Cerebellar cortex (tissue), 1 donor: ENCODE data around the gene TLR9.

Experiments used
- DNase-seq: peaks from one replicate; pipeline ENCODE4 v3.0.0-alpha.2; 2015; ENCODE audit warnings: low spot score

Gene TLR9

DNA sequence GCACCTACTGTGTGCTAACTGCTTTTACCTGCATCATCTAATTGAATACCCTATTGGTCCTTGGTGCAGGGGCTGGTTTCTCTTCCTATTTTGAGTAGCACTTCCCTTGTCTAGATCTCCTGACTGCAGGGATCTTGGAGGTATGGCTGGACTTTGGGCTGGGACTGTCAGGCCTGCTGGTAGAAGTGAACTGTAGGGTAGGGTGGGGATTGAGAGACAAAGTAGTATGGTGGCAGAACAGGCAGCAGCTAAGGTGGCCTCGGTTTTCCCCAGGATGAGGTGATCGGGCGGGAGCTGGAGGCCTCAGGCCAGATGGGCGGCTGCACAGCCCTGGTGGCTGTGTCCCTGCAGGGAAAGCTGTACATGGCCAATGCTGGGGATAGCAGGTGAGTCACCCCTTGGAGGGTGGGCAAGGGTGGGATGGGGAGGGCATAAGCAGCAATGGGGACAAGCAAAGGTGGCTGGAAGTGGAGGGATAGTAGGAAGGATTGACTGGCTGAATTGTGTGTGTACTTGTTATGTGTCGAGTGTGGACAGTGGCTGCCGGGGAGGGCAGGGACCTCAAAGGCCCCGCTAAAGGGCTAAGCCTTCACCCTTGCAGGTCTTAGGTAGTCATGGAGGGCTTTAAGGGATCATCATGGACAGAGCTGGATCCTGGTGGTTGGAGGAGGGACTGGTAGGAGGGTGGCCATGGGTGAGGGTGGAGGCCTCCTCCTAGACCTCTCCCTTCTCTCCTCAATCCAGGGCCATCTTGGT, 22.1 kb upstream of the TLR9 start:
- DNase-seq, result no peak

DNA sequence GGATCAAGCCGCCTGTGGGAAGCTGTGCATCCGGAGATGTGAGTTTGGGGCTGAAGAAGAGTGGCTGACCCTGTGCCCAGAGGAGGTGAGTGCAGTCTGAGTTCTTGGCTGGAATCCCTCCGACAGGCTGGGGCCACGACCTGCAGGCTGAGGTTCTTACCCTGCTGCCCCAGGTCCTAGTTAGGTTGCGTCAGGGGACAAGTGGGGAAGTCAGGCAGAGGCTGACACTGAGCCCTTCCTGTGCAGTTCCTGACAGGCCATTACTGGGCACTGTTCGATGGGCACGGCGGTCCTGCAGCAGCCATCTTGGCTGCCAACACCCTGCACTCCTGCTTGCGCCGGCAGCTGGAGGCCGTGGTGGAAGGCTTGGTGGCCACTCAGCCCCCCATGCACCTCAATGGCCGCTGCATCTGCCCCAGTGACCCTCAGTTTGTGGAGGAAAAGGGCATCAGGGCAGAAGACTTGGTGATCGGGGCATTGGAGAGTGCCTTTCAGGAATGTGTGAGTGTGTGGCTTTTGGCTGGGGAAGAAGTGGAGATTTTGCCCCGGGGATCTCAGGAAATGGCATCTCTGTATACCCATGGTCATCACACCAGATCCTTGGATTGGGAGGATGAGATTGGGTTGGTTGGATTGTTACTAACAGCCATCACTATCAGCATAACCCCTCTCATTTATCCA, 21.4 kb upstream of the TLR9 start:
- no peak for DNase-seq

DNA sequence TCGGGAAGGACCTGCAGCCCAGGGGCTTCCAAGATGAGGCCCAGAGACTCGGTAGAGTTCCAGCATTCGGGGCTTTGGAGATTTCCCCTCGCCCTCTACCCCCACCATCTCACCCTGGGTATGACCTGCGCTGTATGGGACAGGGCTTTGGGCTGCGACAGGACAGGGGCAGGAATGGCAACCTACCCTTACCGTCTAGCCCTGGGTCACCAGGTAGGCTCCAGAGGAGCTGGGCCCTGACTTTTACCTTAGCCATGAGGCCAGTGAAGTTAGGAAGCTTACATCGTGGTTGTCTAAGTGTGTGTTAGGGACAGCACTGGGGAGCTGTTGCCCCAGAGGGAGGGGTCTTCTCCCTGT, 20.8 kb upstream of the TLR9 start:
- DNase-seq, result no peak

DNA sequence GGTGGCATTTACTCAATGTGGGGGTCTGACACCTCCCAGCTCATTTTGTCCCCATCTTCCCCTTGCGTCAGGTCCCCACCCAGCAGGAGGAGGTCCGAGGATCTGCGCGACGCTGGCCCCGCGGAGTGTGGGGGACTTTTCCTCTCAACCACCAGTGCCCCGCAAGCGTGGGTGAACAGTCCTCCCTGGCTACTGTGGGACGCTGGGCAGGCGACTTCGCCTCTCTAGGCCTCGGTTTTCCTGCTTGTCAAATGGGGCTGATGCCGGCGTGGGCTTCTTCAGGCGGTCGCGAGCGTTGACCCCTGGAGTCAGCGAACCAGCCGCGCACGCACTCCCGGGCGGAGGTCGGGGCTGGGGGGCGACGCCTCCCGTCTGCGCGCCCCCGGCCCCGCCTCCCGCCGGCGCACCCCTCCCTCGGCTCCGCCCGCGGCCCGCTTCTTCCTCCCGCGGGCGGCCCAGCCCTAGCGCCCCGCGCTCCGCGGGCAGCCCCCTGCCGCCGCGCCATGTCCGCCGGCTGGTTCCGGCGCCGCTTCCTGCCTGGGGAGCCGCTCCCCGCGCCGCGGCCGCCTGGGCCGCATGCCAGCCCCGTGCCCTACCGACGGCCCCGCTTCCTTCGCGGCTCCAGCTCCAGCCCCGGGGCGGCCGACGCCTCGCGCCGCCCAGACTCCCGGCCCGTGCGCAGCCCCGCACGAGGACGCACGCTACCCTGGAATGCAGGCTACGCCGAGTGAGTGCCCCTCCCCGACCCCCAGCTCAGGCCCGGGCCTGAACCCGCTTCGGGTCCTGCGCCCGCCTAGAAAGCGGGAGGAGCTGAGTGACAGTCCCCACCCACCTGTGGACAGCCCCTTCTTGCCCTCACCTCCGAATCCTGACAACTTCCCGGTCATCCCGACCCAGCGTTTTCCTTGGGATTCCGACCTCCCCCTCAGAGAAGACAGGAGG, 20.1 kb upstream of the TLR9 start, which contains the start of gene PPM1M:
TSS of gene PPM1M (plus strand) at position 438 of the 942 bp plus-strand sequence. CDS start at position 504, 66 bp downstream.
- no peak for DNase-seq

DNA sequence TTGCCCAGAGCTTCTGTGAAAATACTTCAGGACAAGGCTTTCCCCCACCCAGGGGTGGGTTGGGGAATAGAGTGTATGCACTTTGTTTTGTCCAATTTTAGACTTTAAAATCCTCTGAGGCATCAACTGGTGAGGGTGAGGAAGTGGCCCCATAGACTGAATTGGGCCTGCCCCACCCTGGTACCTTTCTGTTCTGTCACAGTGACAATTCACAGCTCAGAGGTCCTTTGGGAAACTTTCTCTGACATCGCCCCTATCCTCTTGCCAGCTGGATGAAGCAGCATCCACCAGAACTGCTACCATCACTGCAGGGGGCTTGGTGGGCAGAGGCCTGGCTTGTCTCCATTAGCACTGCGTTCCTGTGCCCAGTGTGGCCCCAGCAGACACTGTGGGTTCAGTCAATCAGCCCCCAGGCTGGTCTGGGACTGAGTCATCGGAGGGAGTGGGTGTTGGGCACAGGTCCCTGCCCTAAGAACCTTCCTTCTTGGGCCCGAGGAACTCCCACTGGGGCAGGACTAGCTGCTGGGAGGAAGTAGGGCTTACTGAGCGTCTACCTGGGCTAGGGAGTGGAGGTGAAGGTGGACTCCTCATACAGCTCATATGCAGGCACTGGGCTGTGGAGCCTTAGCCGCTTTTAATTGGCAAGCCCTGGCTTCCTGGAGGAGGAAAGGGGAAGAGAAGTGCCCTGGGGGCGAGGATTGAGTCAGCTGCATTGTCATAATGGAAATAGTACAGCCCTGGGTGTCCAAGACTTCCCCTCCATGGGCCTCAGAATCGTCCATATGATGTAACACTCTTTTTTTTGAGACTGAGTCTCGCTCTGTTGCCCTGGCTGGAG, 18.6 kb upstream of the TLR9 start:
- DNase-seq, result no peak

DNA sequence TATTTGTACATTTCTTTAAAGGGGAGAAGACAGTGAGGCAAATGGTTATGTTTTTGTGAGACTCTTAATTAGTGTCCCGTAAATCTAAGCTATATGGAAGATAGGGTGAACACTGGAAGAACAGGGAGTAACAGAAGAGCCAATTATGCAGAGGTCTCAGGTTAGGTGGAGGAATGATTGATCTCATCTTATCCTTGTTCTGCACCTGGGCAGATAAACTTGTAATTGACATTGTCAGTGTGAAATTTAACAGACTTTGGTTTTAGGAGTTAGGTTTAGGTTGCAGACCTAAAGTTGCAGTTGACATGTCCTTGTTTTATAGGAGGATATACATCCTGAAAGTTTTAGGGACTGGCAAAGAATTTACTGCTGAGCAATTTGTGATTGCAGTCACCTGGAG, 16.6 kb upstream of the TLR9 start:
- DNase-seq, result no peak

DNA sequence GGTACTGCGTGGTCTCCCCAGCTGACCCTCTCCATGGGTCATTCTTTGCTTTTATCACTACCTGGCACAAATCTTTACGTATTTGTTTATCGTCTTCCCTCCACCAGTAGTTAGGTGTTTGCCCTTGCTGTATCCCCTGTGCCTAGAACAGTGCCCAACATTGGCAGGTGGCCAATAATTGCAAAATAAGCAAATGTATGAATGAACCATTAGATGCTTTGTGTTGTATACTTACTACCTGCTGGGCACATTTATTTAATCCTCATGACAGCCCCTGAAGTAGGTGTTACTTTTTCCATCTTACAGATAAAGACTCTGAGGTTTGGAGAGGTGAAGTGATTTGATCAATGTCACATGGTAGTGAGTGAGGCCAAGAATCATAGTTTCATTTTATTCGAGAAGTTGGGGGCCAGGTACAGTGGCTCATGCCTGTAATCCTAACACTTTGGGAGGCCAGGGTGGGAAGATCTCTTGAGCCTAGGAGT, 15.5 kb upstream of the TLR9 start:
- no peak for DNase-seq

DNA sequence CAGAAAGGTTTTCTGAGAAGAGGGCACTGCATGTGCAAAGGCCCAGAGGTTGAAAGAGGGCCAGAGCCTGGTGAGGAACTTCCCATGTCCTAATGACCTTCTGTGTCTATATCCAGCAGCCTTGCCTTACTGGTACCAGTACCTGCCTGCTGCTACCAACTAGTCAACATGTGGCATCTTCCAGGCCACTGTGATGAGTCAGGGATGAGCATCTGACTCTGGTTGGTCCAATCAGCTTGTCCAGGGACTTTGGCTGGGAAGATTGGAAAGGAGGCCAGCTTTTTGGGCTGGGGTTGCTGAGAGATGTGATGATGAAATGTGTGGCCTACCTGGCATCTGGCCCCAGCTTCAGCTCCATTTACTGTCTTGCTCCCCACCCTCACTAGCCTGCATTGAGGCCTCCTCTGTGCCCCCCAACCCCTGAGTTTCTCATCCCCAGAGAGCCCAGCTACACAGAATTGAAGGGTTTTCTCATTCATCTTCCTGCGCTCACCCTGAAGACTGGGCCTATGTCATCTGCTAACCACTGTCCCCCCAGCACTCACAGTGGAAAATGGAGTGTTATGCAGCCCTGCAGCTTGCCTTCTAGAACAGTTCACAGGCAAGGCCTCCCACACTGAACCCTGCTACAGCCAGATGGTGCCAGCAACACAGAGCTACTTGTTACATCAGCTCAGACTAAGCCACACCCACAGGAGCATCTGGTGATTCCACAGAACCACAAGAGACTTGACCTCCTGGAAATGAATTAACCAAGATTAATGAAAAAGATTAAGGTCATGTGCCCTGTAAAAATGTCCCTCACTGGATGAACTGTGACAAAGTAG, 14.8 kb upstream of the TLR9 start:
- DNase-seq, result peak; percentile 67

DNA sequence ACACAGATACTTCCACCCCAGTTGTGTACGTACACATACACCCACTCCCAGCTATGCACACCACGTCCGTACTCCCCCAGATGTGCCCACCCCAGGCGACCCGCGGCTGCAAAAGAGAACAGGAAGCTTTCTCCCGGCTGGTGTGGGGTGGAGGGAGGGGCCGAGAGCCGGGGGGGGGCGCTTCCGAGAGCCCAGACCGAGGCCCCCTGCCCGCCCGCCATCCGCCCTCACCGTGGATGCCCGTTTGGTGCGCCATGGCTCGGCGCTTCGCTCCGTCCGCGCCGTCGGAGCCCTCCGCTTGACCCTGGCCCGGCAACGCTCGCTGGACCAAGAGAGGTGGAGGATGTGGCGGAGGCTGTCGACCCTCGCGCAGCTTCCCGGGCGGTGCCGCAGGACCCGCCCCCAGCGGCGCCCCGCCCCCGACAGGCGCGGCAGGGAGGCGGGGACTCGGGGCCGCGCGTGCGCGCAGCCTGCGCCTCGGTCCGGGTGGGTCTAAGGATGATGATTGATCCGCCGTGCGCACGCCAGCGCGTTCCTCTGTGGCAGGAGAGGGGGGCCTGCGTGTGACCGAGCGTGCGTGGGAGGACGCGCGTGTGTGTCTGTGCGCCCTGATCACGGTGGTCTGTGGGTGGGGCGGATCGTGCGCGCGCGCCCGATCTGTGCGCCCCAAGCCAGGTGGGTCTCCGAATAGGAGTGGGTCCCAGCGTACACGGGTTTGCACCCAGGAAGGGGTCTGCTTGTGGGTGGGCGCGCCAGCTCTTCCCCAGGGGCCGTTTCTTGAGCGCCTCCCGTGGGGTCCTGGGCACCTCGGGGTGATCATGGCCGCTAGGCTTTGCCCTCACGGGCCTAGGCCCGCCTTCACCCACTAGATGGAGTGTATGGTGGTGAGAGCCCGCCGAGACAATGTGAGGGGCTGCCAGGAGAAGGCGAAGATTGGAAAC, 13.6 kb upstream of the TLR9 start, which contains the start of gene TWF2:
TSS of gene TWF2 (minus strand) at position 398 of the 941 bp plus-strand sequence. CDS start at position 256, 142 bp downstream.
- DNase-seq, result peak; percentile 71

DNA sequence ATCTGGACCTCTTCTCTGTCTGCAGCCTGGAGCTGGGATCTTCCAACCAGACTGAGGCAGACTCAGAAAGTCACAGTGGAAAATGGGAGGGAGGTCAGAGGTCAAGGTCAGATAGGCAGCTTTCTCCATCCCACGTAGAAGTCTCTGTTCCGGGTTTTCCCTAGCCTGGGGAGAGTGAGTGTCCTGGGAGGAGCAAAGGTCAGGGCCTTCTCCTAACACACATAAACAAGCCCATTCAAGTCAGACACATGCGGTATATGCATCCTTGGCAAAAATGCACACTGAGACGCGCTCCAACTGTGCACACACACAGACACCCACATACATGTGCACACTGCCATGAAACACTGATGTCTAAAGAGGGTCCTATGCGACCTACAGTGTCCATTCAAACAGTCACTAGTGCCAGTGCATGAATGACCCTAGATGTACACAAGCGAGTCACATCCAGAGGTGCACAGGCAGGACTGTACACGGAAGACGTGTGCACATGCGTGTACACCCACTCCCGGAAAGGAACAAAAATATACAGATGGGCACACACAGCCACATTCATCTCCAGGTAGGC, 12.8 kb upstream of the TLR9 start:
- no peak for DNase-seq

DNA sequence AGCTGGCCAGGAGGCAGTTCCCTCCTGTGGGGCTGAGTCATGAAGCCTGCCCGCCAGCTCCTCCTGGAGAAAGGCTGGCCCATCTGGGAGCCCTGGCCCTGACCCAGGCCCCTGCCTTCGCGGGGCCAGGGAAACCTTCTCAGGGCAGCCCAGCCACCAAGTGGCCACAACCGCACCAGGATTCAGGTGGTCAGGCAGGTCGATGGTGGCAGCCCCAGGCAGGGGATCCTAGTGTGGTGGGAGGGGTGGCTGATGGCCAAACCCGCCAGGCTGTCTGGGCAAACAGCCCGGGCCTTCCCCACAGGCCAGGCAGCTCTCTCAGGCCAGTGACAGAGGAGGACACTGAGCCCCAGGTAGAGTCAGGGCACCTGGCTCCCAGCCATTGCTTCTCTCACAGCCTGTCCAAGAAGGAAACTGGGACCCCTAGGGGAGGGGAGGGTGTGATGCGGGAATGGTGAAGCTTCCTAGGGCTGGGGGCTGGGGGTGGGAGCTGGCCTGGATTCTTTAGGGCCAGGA, 12.3 kb upstream of the TLR9 start:
- peak; percentile 92 for DNase-seq

DNA sequence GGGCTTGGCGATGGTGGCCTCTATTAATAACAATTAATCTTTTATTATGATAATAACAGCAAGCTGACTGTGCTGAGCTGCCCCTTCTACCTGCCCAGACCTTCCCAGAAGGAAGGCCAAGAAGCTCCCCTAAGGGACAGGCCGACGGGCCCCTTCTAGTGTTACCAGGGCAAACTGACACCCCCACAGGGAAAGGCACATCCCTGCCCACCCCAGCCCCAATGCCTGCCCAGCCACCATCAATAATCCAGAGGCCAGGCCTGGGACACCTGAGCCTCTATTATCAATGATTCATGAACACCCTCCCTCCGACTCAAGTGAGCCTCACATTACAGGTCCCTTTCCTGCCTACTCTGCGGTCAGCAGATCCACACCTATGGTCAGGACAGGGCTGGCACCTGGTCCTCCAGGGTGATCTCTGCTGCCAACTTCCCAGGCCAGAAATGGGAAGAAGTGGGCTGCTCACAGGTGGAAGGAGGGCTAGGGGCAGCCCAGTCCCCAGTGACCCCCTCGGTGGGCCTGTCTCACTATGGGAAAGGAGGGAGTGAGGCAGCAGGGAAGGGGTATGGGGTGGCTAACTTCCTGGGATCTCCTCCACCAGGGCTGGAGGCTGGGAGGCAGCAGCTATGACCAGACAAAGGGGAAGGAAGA, 11.7 kb upstream of the TLR9 start:
- DNase-seq, result no peak

DNA sequence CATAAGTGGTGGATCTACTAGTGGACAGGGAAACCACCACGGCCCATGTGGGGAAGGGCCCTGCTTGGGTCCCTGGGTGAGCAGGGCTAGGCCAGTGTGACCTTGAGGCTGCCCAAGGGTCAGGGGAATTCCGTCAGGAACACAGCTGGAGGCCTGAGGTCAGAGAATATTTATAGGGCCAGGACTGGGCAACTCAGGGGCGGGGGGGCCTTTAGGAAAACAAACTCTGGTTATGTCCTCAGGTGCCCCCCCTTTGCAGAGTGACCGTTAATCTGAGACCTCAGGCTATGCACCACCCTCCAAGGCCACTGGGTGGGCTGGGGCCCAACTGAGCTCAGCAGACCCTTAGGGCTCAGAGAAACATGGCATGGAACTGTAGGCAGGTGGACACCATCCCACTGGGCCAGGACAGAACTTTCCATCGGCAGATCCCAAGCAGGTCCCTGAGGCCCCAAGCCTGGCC, 11.0 kb upstream of the TLR9 start:
- no peak for DNase-seq

DNA sequence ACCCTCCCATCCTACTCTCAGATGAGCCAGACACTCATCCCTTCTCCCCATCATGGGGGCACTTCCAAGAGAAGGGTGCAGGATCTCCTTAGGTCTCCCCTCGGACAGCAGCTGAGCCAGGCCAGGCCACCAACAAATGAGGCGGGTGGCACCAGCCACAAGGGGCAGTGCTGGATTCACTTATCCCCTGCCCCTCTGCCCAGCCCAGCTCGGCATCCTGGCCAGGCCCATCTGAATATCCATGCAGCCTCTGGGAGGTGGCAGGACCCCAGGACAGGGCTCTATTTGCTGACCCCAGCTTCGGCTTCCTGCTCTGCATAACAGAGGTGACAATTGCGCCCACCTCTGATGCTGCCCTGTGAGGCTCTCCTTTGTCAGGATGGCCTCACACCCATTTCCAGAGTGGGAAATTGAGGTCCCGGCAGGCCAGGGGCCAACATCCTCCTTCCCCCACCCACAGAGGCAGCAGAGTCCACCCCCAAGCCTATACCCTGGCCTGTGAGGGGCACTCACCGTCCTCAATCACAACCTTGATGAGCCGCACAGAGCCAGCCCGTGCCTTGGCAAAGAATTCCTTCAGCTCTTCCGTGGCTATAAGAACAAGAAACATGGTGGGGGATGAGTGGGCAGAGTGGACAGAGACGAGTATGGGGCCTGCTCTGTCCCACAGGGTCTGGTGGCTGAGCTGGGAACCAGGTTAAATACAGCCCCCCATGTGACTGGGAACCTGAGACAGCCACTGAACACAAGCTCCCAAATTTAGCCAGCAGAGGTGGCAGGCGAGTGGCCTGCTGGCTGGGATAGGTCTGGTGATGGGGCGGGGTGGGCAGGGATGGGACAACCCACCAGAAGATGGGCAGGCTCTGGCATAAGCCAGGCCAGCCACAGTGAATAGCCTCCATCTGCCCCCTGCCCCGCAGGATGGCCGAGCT, 9.3 kb upstream of the TLR9 start:
- no peak for DNase-seq

DNA sequence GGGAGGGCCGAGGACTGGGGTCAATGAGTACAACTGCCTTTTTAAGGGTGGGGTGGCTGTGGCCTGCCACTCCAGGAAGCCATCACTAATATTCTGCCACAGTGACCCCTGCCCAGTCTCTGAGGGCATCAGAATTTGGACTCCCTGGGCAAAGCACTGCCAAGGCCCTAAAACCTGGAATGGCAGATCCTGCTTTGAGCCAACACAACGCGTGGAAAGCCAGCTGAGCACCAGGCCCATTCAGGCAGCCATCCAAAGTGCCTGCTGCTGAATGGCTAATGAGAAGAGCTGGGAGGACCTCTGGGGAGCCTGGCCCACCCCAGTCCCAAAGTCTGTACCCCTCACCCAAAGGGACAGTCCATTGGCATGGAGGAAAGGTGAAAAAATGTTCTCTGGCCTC, 8.5 kb upstream of the TLR9 start:
- DNase-seq, result peak; percentile 64

DNA sequence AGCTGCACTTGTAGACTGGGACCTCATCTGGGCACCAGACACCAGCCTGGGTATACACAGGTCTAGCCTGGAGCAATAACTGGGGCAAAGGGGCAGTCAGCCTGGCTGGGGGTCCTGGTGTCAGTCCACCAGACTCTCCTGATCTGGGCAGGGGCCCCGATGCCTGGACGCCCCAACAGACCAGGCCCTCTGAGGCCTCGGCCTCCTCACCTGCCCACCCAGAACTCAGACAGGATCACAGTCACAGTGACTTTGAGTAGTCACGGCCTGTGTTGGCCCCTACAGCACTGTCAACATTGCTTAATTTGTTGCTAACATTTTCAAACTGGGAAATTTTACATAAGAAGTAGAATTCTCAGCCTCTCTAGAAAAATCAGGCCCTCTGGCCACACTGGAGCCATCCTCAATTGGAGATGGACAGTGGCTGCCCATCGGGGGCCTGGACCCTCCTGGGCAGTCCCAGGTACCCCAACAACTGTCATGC, 7.7 kb upstream of the TLR9 start:
- DNase-seq, result no peak
